Measurements from ENCODE around the gene ABT1. TPM values are rescaled to one million over a fixed set of nuclear protein-coding genes. Genes with fewer than 3 reads are reported as not detected.

Gene ABT1
- total RNA-seq, 1 donor from 2014 or later, result 26.3 TPM

DNA sequence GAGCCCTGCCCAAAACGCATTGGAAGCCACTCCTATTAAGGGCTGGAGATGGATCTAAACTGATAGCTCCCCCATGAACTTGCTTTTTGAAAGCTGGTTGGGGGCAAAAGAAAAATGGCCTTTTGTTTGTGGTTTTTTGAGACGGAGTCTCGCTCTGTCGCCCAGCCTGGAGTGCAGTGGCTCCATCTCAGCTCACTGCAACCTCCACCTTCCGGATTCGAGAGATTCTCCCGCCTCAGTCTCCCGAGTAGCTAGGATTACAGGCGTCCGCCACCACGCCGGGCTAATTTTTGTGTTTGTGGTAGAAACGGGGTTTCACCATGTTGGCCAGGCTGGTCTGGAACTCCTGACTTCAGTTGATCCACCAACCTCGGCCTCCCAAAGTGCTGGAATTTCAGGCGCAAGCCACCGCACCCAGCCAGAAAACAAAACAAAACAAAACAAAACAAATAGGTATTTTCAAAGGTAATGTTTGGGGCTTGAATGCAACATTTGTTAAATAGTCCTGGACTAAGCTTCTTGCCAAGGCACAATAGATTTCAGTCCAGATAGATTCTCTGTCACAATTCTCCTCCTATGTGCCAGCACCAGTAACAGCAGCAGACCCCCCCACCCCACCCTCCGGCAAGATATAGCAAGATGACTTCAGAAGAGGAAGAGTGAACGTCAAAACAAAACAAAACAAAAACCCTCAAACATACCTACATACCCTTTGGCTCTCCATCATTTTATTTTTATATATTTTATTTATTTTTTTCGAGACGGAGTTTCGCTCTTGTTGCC, 26.5 kb upstream of the ABT1 start:
- Mint-ChIP-seq H3K27me3 (ENCODE audit: low read depth) (peaks cover 53% of the 10 kb centered on the region), H3K9me3 (peaks cover 6% of the 10 kb centered on the region), H3K36me3 (ENCODE audit: low read depth) (peaks cover 9% of the 10 kb centered on the region), H3K4me3 (peak overlapping the region; percentile 93), H3K4me1 (peaks cover 19% of the 10 kb centered on the region), H3K27ac (ENCODE audit: unreplicated experiment) (no peak overlapping the region)
- DNase-seq (ENCODE audit: low read depth, low spot score), result no peak
- TF ChIP-seq, protein P1, sequence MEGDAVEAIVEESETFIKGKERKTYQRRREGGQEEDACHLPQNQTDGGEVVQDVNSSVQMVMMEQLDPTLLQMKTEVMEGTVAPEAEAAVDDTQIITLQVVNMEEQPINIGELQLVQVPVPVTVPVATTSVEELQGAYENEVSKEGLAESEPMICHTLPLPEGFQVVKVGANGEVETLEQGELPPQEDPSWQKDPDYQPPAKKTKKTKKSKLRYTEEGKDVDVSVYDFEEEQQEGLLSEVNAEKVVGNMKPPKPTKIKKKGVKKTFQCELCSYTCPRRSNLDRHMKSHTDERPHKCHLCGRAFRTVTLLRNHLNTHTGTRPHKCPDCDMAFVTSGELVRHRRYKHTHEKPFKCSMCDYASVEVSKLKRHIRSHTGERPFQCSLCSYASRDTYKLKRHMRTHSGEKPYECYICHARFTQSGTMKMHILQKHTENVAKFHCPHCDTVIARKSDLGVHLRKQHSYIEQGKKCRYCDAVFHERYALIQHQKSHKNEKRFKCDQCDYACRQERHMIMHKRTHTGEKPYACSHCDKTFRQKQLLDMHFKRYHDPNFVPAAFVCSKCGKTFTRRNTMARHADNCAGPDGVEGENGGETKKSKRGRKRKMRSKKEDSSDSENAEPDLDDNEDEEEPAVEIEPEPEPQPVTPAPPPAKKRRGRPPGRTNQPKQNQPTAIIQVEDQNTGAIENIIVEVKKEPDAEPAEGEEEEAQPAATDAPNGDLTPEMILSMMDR (conservative IDR thresholded peaks at IDR 0.05), result no peak

DNA sequence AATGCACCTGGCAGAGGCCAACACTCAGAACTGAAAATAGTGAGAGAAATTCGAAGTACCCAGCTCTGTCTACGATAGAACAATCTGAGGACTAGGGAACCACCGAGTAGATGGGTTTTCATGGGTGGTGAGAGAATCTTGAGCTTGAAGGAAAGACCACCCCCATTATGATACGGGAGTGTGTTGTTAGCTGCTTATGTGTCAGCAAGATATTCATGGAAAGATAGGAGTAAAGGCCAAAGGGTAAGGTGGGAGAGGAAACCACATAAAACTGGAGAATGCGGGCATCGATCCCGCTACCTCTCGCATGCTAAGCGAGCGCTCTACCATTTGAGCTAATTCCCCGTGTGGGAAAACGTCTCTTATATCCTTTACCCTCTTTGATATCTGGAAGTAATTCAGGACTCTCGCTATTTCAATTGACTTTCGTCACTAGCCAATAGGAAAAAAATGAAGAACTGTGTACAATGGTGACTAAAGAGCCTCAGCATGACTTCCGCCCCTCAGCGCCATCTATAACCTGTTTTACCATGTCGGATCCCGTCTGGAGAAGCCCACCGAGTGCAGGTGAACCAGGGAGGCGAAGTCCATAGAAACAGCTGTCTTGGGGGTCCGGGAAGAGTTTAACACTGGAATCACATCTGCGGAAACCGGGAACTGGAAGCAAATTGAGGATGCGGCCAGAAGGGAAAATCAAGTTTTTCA, 25.0 kb upstream of the ABT1 start:
- peak overlapping the region; percentile 97 for H3K4me3 Mint-ChIP-seq
- H3K36me3 Mint-ChIP-seq (ENCODE audit: low read depth), result peaks cover 9% of the 10 kb centered on the region
- H3K4me1 Mint-ChIP-seq, result peaks cover 19% of the 10 kb centered on the region
- H3K27me3 Mint-ChIP-seq (ENCODE audit: low read depth), result peaks cover 68% of the 10 kb centered on the region
- H3K9me3 Mint-ChIP-seq, result peaks cover 6% of the 10 kb centered on the region
- TF ChIP-seq, protein P1 (conservative IDR thresholded peaks at IDR 0.05), result no peak
- peak overlapping the region; percentile 96 for H3K27ac Mint-ChIP-seq (ENCODE audit: unreplicated experiment)
- peak; percentile 58 for DNase-seq (ENCODE audit: low read depth, low spot score)

GRCh38 chr6:26575494-26575939, 21.2 kb upstream of the ABT1 start:
- Mint-ChIP-seq H3K9me3 (peaks cover 18% of the 10 kb centered on the region), H3K27me3 (ENCODE audit: low read depth) (peaks cover 84% of the 10 kb centered on the region), H3K27ac (ENCODE audit: unreplicated experiment) (no peak overlapping the region), H3K4me3 (peak overlapping the region; percentile 48), H3K4me1 (peaks cover 15% of the 10 kb centered on the region), H3K36me3 (ENCODE audit: low read depth) (peaks cover 11% of the 10 kb centered on the region)
- DNase-seq (ENCODE audit: low read depth, low spot score), result no peak
- TF ChIP-seq, protein P1 (conservative IDR thresholded peaks at IDR 0.05), result no peak

DNA sequence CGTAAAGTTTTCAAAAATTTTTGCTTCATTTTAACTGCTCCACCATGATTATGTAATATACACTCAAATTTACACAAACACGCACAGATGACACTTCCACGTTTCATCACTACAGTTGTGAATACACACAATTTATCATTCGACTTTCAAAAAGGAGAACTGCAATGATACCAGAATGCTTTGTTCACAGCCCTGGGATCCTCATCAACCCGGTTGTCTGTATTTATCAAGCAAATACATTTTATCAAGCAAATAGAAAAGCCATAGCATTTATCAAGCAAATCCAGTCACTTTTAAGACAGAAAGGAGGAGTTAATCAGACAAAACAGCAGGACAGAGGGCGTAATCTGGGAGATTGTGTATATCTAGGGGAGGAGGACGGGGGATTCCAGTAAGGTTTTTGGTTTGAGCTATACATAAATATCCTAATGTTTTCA, 20.3 kb upstream of the ABT1 start:
- Mint-ChIP-seq H3K9me3 (peaks cover 17% of the 10 kb centered on the region), H3K27ac (ENCODE audit: unreplicated experiment) (no peak overlapping the region), H3K4me1 (peaks cover 14% of the 10 kb centered on the region), H3K36me3 (ENCODE audit: low read depth) (peaks cover 11% of the 10 kb centered on the region), H3K27me3 (ENCODE audit: low read depth) (peaks cover 93% of the 10 kb centered on the region), H3K4me3 (peak overlapping the region; percentile 20)
- TF ChIP-seq, protein P1 (conservative IDR thresholded peaks at IDR 0.05), result no peak
- no peak for DNase-seq (ENCODE audit: low read depth, low spot score)

DNA sequence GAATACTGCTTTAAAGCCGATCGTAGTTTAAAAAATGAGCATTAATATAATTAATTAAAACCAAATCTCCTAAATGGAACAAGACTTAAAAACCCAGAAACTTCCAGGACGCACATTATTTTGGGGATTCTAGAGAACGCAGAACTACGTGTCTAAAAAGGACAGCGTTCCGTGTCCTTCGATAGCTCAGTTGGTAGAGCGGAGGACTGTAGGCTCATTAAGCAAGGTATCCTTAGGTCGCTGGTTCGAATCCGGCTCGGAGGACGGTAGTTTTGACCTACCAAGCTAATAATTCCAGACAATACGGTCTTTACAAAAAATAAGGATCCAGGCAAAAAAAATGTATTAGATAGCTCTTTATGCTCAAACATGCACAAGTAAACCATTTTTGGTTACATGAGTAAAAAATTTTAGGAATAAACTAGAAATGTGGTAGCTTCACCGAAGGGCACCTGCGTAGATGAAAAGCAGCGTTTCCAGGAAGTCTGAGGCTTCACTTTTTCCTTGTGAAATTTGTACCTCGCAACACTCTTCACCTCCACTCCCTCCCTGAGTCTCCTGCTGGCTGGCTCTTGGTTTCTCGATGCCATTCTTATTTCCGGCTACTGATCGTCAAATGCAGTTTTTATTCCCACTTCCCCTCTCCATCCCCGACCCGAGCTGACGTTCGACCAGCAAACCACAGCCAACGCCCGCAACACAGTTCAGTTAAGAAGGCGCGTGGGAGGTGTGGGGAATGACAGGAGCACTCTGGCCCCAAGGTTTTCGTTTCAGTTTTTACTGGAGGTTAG, 19.6 kb upstream of the ABT1 start:
- TF ChIP-seq, protein P1 (conservative IDR thresholded peaks at IDR 0.05), result no peak
- Mint-ChIP-seq H3K4me3 (peak overlapping the region; percentile 89), H3K36me3 (ENCODE audit: low read depth) (peaks cover 5% of the 10 kb centered on the region), H3K27me3 (ENCODE audit: low read depth) (peaks cover 93% of the 10 kb centered on the region), H3K4me1 (peaks cover 8% of the 10 kb centered on the region), H3K9me3 (peaks cover 11% of the 10 kb centered on the region), H3K27ac (ENCODE audit: unreplicated experiment) (no peak overlapping the region)
- peak; percentile 45 for DNase-seq (ENCODE audit: low read depth, low spot score)
